HepG2 (cell line): ENCODE data around the gene PATL2. TPM values are rescaled to one million over a fixed set of nuclear protein-coding genes. Genes with fewer than 3 reads are reported as not detected.

Experiments used
- ATAD3A ChIP-seq: sonication (generic); formaldehyde crosslinking; IDR thresholded peaks from 2 replicates; pipeline ENCODE4 v1.4.0; 2020; ENCODE audit warnings: missing genetic modification reagents
- EP300 ChIP-seq, 3 experiments: sonication (generic) in 1 of 3; formaldehyde crosslinking in 1 of 3; IDR thresholded peaks; 2 replicates each; pipeline versions ENCODE4 v1.5.1 to v1.6.1; 2011 to 2020; ENCODE audit warnings: low read depth in 2 of 3, low read length in 2 of 3, borderline replicate concordance in 1 of 3, improper control_type of control experiment in 1 of 3, mild to moderate bottlenecking in 1 of 3, missing genetic modification reagents in 1 of 3, moderate library complexity in 1 of 3
- JUND ChIP-seq: sonication (generic); formaldehyde crosslinking; IDR thresholded peaks from 2 replicates; pipeline ENCODE4 v1.8.0; 2022; ENCODE audit warnings: mild to moderate bottlenecking, missing genetic modification reagents
- KLF6 ChIP-seq: IDR thresholded peaks from 2 replicates; pipeline ENCODE4 v1.8.0; 2016; ENCODE audit warnings: missing biosample characterization, missing genetic modification reagents
- KMT2B ChIP-seq: IDR thresholded peaks from 2 replicates; pipeline ENCODE4 v1.6.1; 2016; ENCODE audit warnings: missing genetic modification reagents, missing compliant biosample characterization
- MEF2D ChIP-seq: sonication (generic); formaldehyde crosslinking; IDR thresholded peaks from 2 replicates; pipeline ENCODE4 v1.5.1; 2020; ENCODE audit warnings: mild to moderate bottlenecking, missing genetic modification reagents
- RFX1 ChIP-seq: fragments of 450-650 bp; IDR thresholded peaks from 2 replicates; pipeline ENCODE4 v1.6.1; 2017
- RFX5 ChIP-seq: IDR thresholded peaks from 2 replicates; pipeline ENCODE4 v1.6.1; 2011; ENCODE audit warnings: low read depth, low read length, improper control_type of control experiment
- ZNF282 ChIP-seq: fragments of 450-650 bp; IDR thresholded peaks from 2 replicates; pipeline ENCODE4 v1.6.1; 2018; ENCODE audit not compliant: partially characterized antibody
- ZNF543 ChIP-seq: sonication (generic); formaldehyde crosslinking; IDR thresholded peaks from 2 replicates; pipeline ENCODE4 v1.4.0; 2020; ENCODE audit warnings: mild to moderate bottlenecking, missing genetic modification reagents
- ZNF564 ChIP-seq: sonication (generic); formaldehyde crosslinking; IDR thresholded peaks from 2 replicates; pipeline ENCODE4 v1.8.1; 2023; ENCODE audit warnings: mild to moderate bottlenecking, missing genetic modification reagents
- ZNF691 ChIP-seq: sonication (generic); formaldehyde crosslinking; IDR thresholded peaks from 2 replicates; pipeline ENCODE4 v1.4.0; 2020; ENCODE audit warnings: missing genetic modification reagents, low read depth, mild to moderate bottlenecking, borderline replicate concordance
- ZNF773 ChIP-seq: sonication (generic); formaldehyde crosslinking; IDR thresholded peaks from 2 replicates; pipeline ENCODE4 v1.4.0; 2020; ENCODE audit warnings: missing genetic modification reagents, borderline replicate concordance
- ZSCAN25 ChIP-seq: sonication (generic); formaldehyde crosslinking; IDR thresholded peaks from 2 replicates; pipeline ENCODE4 v1.8.0; 2022; ENCODE audit warnings: mild to moderate bottlenecking, missing genetic modification reagents
- polyA plus RNA-seq, 8 experiments: library from polyadenylated mRNA; depleted of rRNA in 3 of 8; stranded (reverse) in 7 of 8; unstranded in 1 of 8; fragments of >200 nt; fragmentation: Illumina TruSeq in 4 of 8; extraction: Trizol in 4 of 8; gene quantifications; 2 replicates each; pipeline versions ENCODE4 v1.2.1 to v1.2.3, GENCODE V29; 2011 to 2016; ENCODE audit warnings: low read depth in 4 of 8, missing spikeins in 1 of 8, mixed read lengths in 1 of 8; ENCODE audit not compliant: insufficient read depth in 1 of 8
- total RNA-seq, 5 experiments: library from RNA; depleted of rRNA; stranded (reverse); fragments of >200 nt; fragmentation: Illumina TruSeq; extraction: Trizol; gene quantifications; 2 replicates each; pipeline ENCODE4 v1.2.3, GENCODE V29; 2016; ENCODE audit warnings: low read depth in 1 of 5
- TF ChIP-seq, protein P1 (sequence below): sonication (generic); formaldehyde crosslinking; IDR thresholded peaks from 2 replicates; pipeline ENCODE4 v1.5.1; 2020; ENCODE audit warnings: missing genetic modification reagents, mild to moderate bottlenecking, borderline replicate concordance
- TF ChIP-seq, protein P2 (sequence below): sonication (generic); formaldehyde crosslinking; IDR thresholded peaks from 2 replicates; pipeline ENCODE4 v1.5.0; 2020; ENCODE audit warnings: missing genetic modification reagents
- TF ChIP-seq, protein P3 (sequence below): sonication (generic); formaldehyde crosslinking; conservative IDR thresholded peaks from 2 replicates; pipeline ENCODE4 v1.4.0; 2020; ENCODE audit warnings: missing genetic modification reagents
- TF ChIP-seq, protein P4 (sequence below): sonication (generic); formaldehyde crosslinking; IDR thresholded peaks from 2 replicates; pipeline ENCODE4 v1.5.1; 2020; ENCODE audit warnings: missing genetic modification reagents, mild to moderate bottlenecking, borderline replicate concordance
- TF ChIP-seq, protein P5 (sequence below): sonication (generic); formaldehyde crosslinking; IDR thresholded peaks from 2 replicates; pipeline ENCODE4 v1.4.0; 2020; ENCODE audit warnings: missing genetic modification reagents, borderline replicate concordance

PATL2 gene
- total and polyA plus RNA-seq, 2 of the 13 experiments (the other 11 are each of a cell fraction or from before 2014, with no cell fraction given): 0.15 to 0.53 TPM

DNA sequence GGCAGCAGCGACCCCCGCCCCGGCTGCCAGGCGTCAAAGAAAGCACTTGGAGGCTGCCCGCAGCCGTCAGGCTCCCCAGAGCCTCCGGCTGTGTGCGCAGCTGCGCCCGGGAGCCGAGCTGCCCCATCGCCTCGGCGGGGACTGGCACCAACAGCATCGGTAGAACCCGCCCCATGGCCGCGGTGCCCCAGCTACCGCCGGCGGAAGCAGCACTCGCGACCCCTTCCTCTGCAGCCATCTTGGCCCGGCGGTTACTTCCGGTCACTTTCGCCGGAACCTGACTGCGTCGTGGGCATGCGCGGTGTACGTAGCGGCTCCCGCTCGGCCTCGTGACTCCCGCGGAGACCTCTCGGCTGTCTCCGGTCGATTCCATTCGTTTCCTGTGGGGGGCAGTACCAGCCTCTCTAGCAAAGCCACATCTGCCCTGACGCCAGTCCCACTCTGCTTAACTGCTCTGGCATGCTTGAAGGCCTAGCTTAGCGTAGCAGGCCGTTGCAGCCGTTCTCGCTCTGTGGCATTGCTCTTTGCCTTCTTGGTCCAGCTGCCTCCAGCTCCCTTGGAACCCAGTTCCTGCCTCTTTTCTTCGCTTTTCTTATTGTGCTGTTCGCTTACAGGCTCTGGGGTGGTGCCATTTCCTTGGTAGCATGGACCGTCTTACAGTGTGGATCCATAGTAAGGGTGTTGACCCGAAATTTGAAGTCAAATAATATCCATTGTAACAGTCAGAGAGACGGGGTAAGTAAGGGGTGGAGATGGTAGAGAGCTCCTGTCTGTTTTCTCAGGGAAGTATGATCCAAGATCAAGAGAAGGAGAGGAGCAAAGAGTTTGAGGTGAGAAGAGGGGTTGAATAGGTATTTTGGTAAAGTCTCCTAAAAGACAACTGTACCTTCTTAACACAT is 47.5 kb downstream of the PATL2 start, which contains the start of gene SPG11 (continued):
- TF ChIP-seq, protein P1, sequence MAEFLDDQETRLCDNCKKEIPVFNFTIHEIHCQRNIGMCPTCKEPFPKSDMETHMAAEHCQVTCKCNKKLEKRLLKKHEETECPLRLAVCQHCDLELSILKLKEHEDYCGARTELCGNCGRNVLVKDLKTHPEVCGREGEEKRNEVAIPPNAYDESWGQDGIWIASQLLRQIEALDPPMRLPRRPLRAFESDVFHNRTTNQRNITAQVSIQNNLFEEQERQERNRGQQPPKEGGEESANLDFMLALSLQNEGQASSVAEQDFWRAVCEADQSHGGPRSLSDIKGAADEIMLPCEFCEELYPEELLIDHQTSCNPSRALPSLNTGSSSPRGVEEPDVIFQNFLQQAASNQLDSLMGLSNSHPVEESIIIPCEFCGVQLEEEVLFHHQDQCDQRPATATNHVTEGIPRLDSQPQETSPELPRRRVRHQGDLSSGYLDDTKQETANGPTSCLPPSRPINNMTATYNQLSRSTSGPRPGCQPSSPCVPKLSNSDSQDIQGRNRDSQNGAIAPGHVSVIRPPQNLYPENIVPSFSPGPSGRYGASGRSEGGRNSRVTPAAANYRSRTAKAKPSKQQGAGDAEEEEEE (CRISPR knock-in tag): no peak
- TF ChIP-seq ATAD3A (CRISPR knock-in tag): no peak
- peak; percentile 82 for TF ChIP-seq RFX5
- TF ChIP-seq KLF6 (CRISPR knock-in tag): peak; percentile 87; the same call in 1 of the 2 replicates
- TF ChIP-seq KMT2B (CRISPR knock-in tag): peak; percentile 88
- TF ChIP-seq ZNF543: peak; percentile 95
- TF ChIP-seq ZNF773 (CRISPR knock-in tag): peak; percentile 75; the same call in 1 of the 2 replicates
- TF ChIP-seq, protein P2, sequence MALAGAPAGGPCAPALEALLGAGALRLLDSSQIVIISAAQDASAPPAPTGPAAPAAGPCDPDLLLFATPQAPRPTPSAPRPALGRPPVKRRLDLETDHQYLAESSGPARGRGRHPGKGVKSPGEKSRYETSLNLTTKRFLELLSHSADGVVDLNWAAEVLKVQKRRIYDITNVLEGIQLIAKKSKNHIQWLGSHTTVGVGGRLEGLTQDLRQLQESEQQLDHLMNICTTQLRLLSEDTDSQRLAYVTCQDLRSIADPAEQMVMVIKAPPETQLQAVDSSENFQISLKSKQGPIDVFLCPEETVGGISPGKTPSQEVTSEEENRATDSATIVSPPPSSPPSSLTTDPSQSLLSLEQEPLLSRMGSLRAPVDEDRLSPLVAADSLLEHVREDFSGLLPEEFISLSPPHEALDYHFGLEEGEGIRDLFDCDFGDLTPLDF (CRISPR knock-in tag): peak; percentile 72
- peak; percentile 66; the same call in 1 of the 2 replicates for TF ChIP-seq MEF2D (CRISPR knock-in tag)
- no peak for TF ChIP-seq ZNF282
- peak; percentile 86 for TF ChIP-seq ZNF691 (CRISPR knock-in tag)
- TF ChIP-seq, protein P3, sequence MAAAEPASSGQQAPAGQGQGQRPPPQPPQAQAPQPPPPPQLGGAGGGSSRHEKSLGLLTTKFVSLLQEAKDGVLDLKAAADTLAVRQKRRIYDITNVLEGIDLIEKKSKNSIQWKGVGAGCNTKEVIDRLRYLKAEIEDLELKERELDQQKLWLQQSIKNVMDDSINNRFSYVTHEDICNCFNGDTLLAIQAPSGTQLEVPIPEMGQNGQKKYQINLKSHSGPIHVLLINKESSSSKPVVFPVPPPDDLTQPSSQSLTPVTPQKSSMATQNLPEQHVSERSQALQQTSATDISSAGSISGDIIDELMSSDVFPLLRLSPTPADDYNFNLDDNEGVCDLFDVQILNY: no peak
- no peak for TF ChIP-seq EP300 (IDR thresholded peaks at IDR 0.05; ENCODE audit: low read depth in 2 of 2, low read length in 2 of 2)
- TF ChIP-seq EP300 (CRISPR knock-in tag; IDR thresholded peaks at IDR 0.05; ENCODE audit: borderline replicate concordance): no peak
- TF ChIP-seq, protein P4, sequence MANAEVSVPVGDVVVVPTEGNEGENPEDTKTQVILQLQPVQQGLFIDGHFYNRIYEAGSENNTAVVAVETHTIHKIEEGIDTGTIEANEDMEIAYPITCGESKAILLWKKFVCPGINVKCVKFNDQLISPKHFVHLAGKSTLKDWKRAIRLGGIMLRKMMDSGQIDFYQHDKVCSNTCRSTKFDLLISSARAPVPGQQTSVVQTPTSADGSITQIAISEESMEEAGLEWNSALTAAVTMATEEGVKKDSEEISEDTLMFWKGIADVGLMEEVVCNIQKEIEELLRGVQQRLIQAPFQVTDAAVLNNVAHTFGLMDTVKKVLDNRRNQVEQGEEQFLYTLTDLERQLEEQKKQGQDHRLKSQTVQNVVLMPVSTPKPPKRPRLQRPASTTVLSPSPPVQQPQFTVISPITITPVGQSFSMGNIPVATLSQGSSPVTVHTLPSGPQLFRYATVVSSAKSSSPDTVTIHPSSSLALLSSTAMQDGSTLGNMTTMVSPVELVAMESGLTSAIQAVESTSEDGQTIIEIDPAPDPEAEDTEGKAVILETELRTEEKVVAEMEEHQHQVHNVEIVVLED (CRISPR knock-in tag): peak; percentile 88
- TF ChIP-seq ZNF564 (CRISPR knock-in tag): peak; percentile 55; the same call in 1 of the 2 replicates
- 0 out of 2 replicates have a peak, but pooled peaks have one; percentile 34 for TF ChIP-seq JUND (CRISPR knock-in tag)
- TF ChIP-seq RFX1: no peak
- TF ChIP-seq ZSCAN25 (CRISPR knock-in tag): no peak
- TF ChIP-seq, protein P5, sequence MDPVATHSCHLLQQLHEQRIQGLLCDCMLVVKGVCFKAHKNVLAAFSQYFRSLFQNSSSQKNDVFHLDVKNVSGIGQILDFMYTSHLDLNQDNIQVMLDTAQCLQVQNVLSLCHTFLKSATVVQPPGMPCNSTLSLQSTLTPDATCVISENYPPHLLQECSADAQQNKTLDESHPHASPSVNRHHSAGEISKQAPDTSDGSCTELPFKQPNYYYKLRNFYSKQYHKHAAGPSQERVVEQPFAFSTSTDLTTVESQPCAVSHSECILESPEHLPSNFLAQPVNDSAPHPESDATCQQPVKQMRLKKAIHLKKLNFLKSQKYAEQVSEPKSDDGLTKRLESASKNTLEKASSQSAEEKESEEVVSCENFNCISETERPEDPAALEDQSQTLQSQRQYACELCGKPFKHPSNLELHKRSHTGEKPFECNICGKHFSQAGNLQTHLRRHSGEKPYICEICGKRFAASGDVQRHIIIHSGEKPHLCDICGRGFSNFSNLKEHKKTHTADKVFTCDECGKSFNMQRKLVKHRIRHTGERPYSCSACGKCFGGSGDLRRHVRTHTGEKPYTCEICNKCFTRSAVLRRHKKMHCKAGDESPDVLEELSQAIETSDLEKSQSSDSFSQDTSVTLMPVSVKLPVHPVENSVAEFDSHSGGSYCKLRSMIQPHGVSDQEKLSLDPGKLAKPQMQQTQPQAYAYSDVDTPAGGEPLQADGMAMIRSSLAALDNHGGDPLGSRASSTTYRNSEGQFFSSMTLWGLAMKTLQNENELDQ (CRISPR knock-in tag): 0 out of 2 replicates have a peak, but pooled peaks have one; percentile 19
